Mesenchymal stem cell (in vitro differentiated cells and primary cell): Measurements from ENCODE around the gene GTF2H2.
"Not testable (repeated sequence)": the region's sequence is repeated elsewhere in the genome, so short reads cannot be mapped to it uniquely, and the experiment has no call there.

ENCODE experiments used
- DNase-seq: peaks from one replicate; pipeline ENCODE4 v3.0.0-alpha.2; 2013
- H2AFZ ChIP-seq: one replicate; pipeline ENCODE4 v1.6.1; 2013; ENCODE audit warnings: low read depth, mild to moderate bottlenecking, control low read depth, inconsistent platforms, low read length, moderate library complexity
- H2AK5ac ChIP-seq: 2 replicates; pipeline ENCODE4 v1.6.1; 2013; ENCODE audit warnings: low read length, moderate library complexity, mild to moderate bottlenecking, inconsistent platforms; ENCODE audit not compliant: severe bottlenecking
- H2BK120ac ChIP-seq: one replicate; pipeline ENCODE4 v1.6.1; 2013; ENCODE audit warnings: low read depth, mild to moderate bottlenecking, inconsistent platforms, low read length, moderate library complexity
- H2BK12ac ChIP-seq, 2 experiments: one replicate each; pipeline ENCODE4 v1.6.1; 2013; ENCODE audit warnings: inconsistent platforms in 2 of 2, low read length in 2 of 2, mild to moderate bottlenecking in 2 of 2, moderate library complexity in 2 of 2, control low read depth in 1 of 2
- H2BK15ac ChIP-seq: one replicate; pipeline ENCODE4 v1.6.1; 2013; ENCODE audit warnings: mild to moderate bottlenecking, low read depth, inconsistent platforms; ENCODE audit not compliant: poor library complexity, severe bottlenecking
- H2BK5ac ChIP-seq: 2 replicates; pipeline ENCODE4 v1.6.1; 2013; ENCODE audit warnings: low read depth, mild to moderate bottlenecking, low read length, control low read depth, inconsistent platforms; ENCODE audit not compliant: poor library complexity, severe bottlenecking
- H3K14ac ChIP-seq, 2 experiments: one replicate each; pipeline ENCODE4 v1.6.1; 2013; ENCODE audit warnings: inconsistent platforms in 2 of 2, low read length in 2 of 2, control low read depth in 1 of 2, mild to moderate bottlenecking in 1 of 2, moderate library complexity in 1 of 2
- H3K18ac ChIP-seq, 2 experiments: one replicate each; pipeline ENCODE4 v1.6.1; 2013; ENCODE audit warnings: inconsistent platforms in 2 of 2, low read length in 2 of 2, control low read depth in 1 of 2, low read depth in 1 of 2, mild to moderate bottlenecking in 1 of 2
- H3K23ac ChIP-seq, 2 experiments: one replicate each; pipeline ENCODE4 v1.6.1; 2013; ENCODE audit warnings: inconsistent platforms in 2 of 2, low read length in 2 of 2, mild to moderate bottlenecking in 2 of 2, moderate library complexity in 2 of 2, control low read depth in 1 of 2
- H3K27ac ChIP-seq: 2 replicates; pipeline ENCODE4 v1.5.1; 2013; ENCODE audit warnings: mild to moderate bottlenecking, moderate library complexity, low read length, control low read depth, inconsistent platforms; ENCODE audit not compliant: poor library complexity, severe bottlenecking
- H3K27me3 ChIP-seq, 2 experiments: 2 replicates each; pipeline versions ENCODE4 v1.6.1 to v1.7.0; 2013; ENCODE audit warnings: low read length in 2 of 2, mild to moderate bottlenecking in 2 of 2, moderate library complexity in 2 of 2, control low read depth in 1 of 2, inconsistent platforms in 1 of 2; ENCODE audit not compliant: control insufficient read depth in 1 of 2, insufficient read depth in 1 of 2
- H3K36me3 ChIP-seq, 2 experiments: 2 replicates each; pipeline versions ENCODE4 v1.6.1 to v1.7.0; 2013; ENCODE audit warnings: low read length in 2 of 2, control low read depth in 1 of 2, inconsistent platforms in 1 of 2, low read depth in 1 of 2, mild to moderate bottlenecking in 1 of 2; ENCODE audit not compliant: insufficient read depth in 2 of 2, control insufficient read depth in 1 of 2
- H3K4ac ChIP-seq, 2 experiments: one replicate each; pipeline ENCODE4 v1.6.1; 2013; ENCODE audit warnings: inconsistent platforms in 2 of 2, low read length in 2 of 2, mild to moderate bottlenecking in 2 of 2, moderate library complexity in 2 of 2, control low read depth in 1 of 2, low read depth in 1 of 2
- H3K4me1 ChIP-seq: 2 replicates; pipeline ENCODE4 v1.6.1; 2013; ENCODE audit warnings: low read depth, low read length, control low read depth; ENCODE audit not compliant: control insufficient read depth, insufficient read depth
- H3K4me2 ChIP-seq: 2 replicates; pipeline ENCODE4 v1.6.1; 2013; ENCODE audit warnings: low read length, mild to moderate bottlenecking, inconsistent platforms; ENCODE audit not compliant: poor library complexity, severe bottlenecking
- H3K4me3 ChIP-seq, 2 experiments: 2 replicates each; pipeline versions ENCODE4 v1.5.1 to v1.7.0; 2013; ENCODE audit warnings: low read length in 2 of 2, mild to moderate bottlenecking in 2 of 2, control low read depth in 1 of 2, low read depth in 1 of 2; ENCODE audit not compliant: insufficient read depth in 1 of 2
- H3K79me1 ChIP-seq: replicated peaks from 2 replicates; pipeline ENCODE4 v1.6.1; 2013; ENCODE audit warnings: mild to moderate bottlenecking, control low read depth, low read length, inconsistent platforms; ENCODE audit not compliant: poor library complexity, severe bottlenecking
- H3K9ac ChIP-seq: 2 replicates; pipeline ENCODE4 v1.7.0; 2013; ENCODE audit warnings: mild to moderate bottlenecking, low read length, moderate library complexity
- H3K9me3 ChIP-seq: 2 replicates; pipeline ENCODE4 v1.7.0; 2013; ENCODE audit warnings: mild to moderate bottlenecking, low read length; ENCODE audit not compliant: control insufficient read depth
- H4K8ac ChIP-seq: one replicate; pipeline ENCODE4 v1.6.1; 2013; ENCODE audit warnings: inconsistent platforms, mild to moderate bottlenecking, low read length, moderate library complexity
- H4K91ac ChIP-seq: one replicate; pipeline ENCODE4 v1.6.1; 2013; ENCODE audit warnings: mild to moderate bottlenecking, low read length, inconsistent platforms
- WGBS: methylation state at CpG from one replicate; pipeline ENCODE4 v1.1.7; 2013; ENCODE audit warnings: mixed read lengths; 5-methylcytosine and 5-hydroxymethylcytosine counted together

GTF2H2 gene

DNA sequence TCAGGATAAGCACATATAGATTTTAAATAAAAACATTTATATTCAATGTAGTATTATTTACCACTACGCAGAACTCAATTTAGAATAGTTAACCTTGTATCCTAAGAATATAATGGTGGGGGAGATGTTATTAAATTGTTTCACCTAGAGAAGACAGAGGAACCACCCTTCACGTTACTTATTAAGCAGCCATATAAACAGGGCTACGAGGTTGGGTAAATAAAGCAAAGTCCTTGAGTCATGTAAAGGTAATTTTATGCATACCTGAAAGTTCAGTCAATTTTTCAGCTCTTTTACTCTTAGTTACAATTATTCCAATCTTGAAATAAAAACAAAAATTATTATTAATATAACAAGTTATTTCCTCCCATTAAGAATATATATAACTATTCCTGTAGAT, 8.1 kb downstream of the GTF2H2 start:
- H3K9me3 ChIP-seq, H2AK5ac ChIP-seq, H2BK5ac ChIP-seq, H3K18ac ChIP-seq, H3K4me1 ChIP-seq, H3K4me2 ChIP-seq, H3K23ac ChIP-seq, H2BK15ac ChIP-seq, H3K36me3 ChIP-seq, DNase-seq, H3K27me3 ChIP-seq, H3K79me1 ChIP-seq, H4K91ac ChIP-seq, H3K14ac ChIP-seq, H3K4ac ChIP-seq, H3K4me3 ChIP-seq, H3K27ac ChIP-seq, H3K9ac ChIP-seq, H2BK120ac ChIP-seq, H2AFZ ChIP-seq, H2BK12ac ChIP-seq, H4K8ac ChIP-seq: not testable (repeated sequence)
- no CpG with 5 or more reads among the region's 3 CpGs for WGBS

GRCh38 chr5:71044808-71045207, 22.7 kb downstream of the GTF2H2 start:
- WGBS: no CpG with 5 or more reads among the region's 2 CpGs
- not testable (repeated sequence) for DNase-seq

DNA sequence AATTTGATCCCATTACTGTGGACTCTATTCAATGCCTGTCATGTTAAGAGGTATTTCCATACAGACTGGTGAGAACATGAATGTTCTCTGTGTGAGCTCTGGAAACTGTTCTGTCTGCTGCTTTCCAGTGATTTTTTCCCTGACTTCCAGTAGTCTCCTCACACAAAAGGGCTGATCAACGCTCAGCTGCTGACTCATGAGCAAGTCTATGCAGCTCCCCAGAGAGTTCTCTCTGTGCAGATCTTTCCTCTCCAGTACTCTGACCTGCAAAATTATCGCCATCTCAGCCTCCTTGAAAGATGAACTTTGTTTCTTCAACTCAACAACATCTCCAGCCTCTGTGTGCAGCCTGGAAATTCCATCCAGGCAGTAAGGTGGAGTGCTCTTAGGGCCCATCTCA, 23.3 kb downstream of the GTF2H2 start:
- not testable (repeated sequence) for H4K8ac ChIP-seq, H2BK12ac ChIP-seq, H2BK15ac ChIP-seq, H3K27me3 ChIP-seq, H3K9ac ChIP-seq, H3K4me1 ChIP-seq, H3K79me1 ChIP-seq, H4K91ac ChIP-seq, H2AFZ ChIP-seq, H3K4ac ChIP-seq, H3K14ac ChIP-seq, H2AK5ac ChIP-seq, H3K18ac ChIP-seq, H2BK5ac ChIP-seq, H3K9me3 ChIP-seq, H3K36me3 ChIP-seq, DNase-seq, H3K27ac ChIP-seq, H3K4me2 ChIP-seq, H2BK120ac ChIP-seq, H3K23ac ChIP-seq, H3K4me3 ChIP-seq
- WGBS: no CpG with 5 or more reads among the region's 2 CpGs

More at GRCh38 chr5:71044808-71045207, 22.7 kb downstream of the GTF2H2 start:
- not testable (repeated sequence) for H3K4me2 ChIP-seq, H3K18ac ChIP-seq, H4K91ac ChIP-seq, H3K4me3 ChIP-seq, H2AFZ ChIP-seq, H3K27ac ChIP-seq, H3K9ac ChIP-seq, H3K27me3 ChIP-seq, H3K23ac ChIP-seq, H2BK15ac ChIP-seq, H4K8ac ChIP-seq, H2BK120ac ChIP-seq, H2BK12ac ChIP-seq, H2BK5ac ChIP-seq, H3K9me3 ChIP-seq, H2AK5ac ChIP-seq, H3K4ac ChIP-seq, H3K14ac ChIP-seq, H3K79me1 ChIP-seq, H3K4me1 ChIP-seq, H3K36me3 ChIP-seq

DNA sequence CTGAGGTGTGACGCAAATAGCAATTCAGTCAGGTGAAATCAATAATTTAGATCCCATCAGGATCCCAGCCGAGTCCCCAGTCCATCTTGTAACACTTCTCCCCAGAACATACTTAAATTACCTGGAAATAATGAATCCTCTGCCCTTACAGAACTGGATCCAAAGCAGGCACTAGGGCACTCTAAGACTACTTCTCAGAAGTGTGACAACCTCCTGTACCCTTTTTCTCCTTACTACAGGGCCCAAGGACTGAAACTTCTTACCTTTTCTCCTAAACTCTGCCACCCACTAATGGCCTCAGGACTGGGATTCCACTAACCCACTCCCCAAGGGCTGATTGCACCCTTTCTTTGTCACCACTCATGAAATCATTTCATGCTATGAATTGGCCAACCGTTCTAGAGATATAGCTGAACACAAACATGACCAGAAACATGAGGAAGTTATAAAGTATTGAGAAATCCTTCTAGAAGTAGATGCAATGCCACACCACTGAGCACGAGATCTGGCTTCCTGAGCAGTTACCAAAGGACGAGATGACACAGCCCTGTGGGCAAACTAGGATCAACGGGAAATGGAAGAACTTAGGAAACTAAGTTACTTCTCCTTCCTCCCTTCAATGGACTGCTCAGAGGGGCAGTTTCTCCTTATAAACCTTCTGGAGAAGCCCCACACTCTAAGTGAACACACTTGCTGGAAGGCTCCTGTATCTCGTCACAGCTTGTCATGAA, 36.3 kb downstream of the GTF2H2 start:
- H3K4me2 ChIP-seq, H3K14ac ChIP-seq, H3K18ac ChIP-seq, DNase-seq, H2AK5ac ChIP-seq, H3K4me1 ChIP-seq, H4K91ac ChIP-seq, H3K9me3 ChIP-seq, H3K36me3 ChIP-seq, H4K8ac ChIP-seq, H3K23ac ChIP-seq, H3K9ac ChIP-seq, H3K4ac ChIP-seq, H2AFZ ChIP-seq, H3K4me3 ChIP-seq, H3K27me3 ChIP-seq, H2BK12ac ChIP-seq, H2BK120ac ChIP-seq, H3K27ac ChIP-seq, H2BK15ac ChIP-seq, H2BK5ac ChIP-seq, H3K79me1 ChIP-seq: not testable (repeated sequence)
- no CpG with 5 or more reads among the region's 7 CpGs for WGBS
